GM23338 (cell line): ENCODE measurements around the gene CUBN.

Experiments
- CREB1 ChIP-seq: fragments of 250-450 bp; sonication (Bioruptor Pico); IDR thresholded peaks from 2 replicates; pipeline ENCODE4 v1.5.0; 2020; ENCODE audit warnings: low read depth, mild to moderate bottlenecking, moderate library complexity
- EZH2 ChIP-seq: fragments of 200-600 bp; sonication (generic); IDR thresholded peaks from one replicate; pipeline ENCODE4 v1.8.0; 2017; ENCODE audit warnings: antibody characterized with exemption, mild to moderate bottlenecking, low read depth; ENCODE audit not compliant: unreplicated experiment
- EZH2phosphoT487 ChIP-seq: fragments of 200-600 bp; sonication (generic); IDR thresholded peaks from one replicate; pipeline ENCODE4 v1.8.1; 2018; ENCODE audit warnings: antibody characterized with exemption; ENCODE audit not compliant: unreplicated experiment
- JUNB ChIP-seq: IDR thresholded peaks from one replicate; pipeline ENCODE4 v1.6.1; 2016; ENCODE audit warnings: antibody characterized with exemption; ENCODE audit not compliant: unreplicated experiment
- POLR2AphosphoS5 ChIP-seq: IDR thresholded peaks from 2 replicates; pipeline ENCODE4 v1.6.1; 2016; ENCODE audit warnings: antibody characterized with exemption, low read depth
- ZNF114 ChIP-seq: fragments of 250-450 bp; sonication (Bioruptor Pico); IDR thresholded peaks from 2 replicates; pipeline ENCODE4 v1.5.0; 2020; ENCODE audit warnings: mild to moderate bottlenecking, moderate library complexity
- TF ChIP-seq, protein P1 (sequence below), 2 experiments: fragments of 200-600 bp in 1 of 2; sonication (generic) in 1 of 2; conservative IDR thresholded peaks; 2 replicates each; pipeline versions ENCODE4 v1.5.1 to v1.6.1; 2016 to 2017; ENCODE audit warnings: antibody characterized with exemption in 2 of 2, low read depth in 2 of 2, mild to moderate bottlenecking in 2 of 2, moderate library complexity in 1 of 2
- TF ChIP-seq, protein P2 (sequence below): IDR thresholded peaks from one replicate; pipeline ENCODE4 v1.6.1; 2018; ENCODE audit warnings: antibody characterized with exemption; ENCODE audit not compliant: unreplicated experiment
- TF ChIP-seq, protein P3 (sequence below): fragments of 250-450 bp; sonication (Bioruptor Pico); IDR thresholded peaks from 2 replicates; pipeline ENCODE4 v1.5.0; 2020; ENCODE audit warnings: mild to moderate bottlenecking, moderate library complexity

DNA sequence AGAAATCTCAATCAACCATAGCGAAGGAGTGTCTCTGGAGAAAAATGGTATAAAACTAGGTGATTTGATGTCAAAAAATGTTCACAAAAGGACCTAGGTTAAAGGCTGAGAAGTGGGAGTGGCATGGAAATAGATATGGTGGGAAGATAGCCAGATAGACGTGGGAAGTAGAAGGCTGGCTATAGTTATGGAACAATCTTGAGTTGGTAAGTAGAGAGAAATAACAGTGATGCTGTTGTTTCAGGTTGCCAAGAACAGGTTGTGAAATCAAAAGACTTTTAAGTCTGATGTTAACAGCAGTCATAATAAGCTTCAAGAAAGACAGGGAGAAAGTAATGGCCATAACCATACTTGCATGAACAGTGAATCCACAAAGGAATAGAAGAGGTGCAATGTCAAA, 206.3 kb downstream of the CUBN start:
- TF ChIP-seq, protein P1, sequence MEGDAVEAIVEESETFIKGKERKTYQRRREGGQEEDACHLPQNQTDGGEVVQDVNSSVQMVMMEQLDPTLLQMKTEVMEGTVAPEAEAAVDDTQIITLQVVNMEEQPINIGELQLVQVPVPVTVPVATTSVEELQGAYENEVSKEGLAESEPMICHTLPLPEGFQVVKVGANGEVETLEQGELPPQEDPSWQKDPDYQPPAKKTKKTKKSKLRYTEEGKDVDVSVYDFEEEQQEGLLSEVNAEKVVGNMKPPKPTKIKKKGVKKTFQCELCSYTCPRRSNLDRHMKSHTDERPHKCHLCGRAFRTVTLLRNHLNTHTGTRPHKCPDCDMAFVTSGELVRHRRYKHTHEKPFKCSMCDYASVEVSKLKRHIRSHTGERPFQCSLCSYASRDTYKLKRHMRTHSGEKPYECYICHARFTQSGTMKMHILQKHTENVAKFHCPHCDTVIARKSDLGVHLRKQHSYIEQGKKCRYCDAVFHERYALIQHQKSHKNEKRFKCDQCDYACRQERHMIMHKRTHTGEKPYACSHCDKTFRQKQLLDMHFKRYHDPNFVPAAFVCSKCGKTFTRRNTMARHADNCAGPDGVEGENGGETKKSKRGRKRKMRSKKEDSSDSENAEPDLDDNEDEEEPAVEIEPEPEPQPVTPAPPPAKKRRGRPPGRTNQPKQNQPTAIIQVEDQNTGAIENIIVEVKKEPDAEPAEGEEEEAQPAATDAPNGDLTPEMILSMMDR (conservative IDR thresholded peaks at IDR 0.05; ENCODE audit: low read depth in 2 of 2), result no peak
- TF ChIP-seq, protein P2, sequence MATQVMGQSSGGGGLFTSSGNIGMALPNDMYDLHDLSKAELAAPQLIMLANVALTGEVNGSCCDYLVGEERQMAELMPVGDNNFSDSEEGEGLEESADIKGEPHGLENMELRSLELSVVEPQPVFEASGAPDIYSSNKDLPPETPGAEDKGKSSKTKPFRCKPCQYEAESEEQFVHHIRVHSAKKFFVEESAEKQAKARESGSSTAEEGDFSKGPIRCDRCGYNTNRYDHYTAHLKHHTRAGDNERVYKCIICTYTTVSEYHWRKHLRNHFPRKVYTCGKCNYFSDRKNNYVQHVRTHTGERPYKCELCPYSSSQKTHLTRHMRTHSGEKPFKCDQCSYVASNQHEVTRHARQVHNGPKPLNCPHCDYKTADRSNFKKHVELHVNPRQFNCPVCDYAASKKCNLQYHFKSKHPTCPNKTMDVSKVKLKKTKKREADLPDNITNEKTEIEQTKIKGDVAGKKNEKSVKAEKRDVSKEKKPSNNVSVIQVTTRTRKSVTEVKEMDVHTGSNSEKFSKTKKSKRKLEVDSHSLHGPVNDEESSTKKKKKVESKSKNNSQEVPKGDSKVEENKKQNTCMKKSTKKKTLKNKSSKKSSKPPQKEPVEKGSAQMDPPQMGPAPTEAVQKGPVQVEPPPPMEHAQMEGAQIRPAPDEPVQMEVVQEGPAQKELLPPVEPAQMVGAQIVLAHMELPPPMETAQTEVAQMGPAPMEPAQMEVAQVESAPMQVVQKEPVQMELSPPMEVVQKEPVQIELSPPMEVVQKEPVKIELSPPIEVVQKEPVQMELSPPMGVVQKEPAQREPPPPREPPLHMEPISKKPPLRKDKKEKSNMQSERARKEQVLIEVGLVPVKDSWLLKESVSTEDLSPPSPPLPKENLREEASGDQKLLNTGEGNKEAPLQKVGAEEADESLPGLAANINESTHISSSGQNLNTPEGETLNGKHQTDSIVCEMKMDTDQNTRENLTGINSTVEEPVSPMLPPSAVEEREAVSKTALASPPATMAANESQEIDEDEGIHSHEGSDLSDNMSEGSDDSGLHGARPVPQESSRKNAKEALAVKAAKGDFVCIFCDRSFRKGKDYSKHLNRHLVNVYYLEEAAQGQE, result no peak
- TF ChIP-seq POLR2AphosphoS5, result no peak
- TF ChIP-seq, protein P3, sequence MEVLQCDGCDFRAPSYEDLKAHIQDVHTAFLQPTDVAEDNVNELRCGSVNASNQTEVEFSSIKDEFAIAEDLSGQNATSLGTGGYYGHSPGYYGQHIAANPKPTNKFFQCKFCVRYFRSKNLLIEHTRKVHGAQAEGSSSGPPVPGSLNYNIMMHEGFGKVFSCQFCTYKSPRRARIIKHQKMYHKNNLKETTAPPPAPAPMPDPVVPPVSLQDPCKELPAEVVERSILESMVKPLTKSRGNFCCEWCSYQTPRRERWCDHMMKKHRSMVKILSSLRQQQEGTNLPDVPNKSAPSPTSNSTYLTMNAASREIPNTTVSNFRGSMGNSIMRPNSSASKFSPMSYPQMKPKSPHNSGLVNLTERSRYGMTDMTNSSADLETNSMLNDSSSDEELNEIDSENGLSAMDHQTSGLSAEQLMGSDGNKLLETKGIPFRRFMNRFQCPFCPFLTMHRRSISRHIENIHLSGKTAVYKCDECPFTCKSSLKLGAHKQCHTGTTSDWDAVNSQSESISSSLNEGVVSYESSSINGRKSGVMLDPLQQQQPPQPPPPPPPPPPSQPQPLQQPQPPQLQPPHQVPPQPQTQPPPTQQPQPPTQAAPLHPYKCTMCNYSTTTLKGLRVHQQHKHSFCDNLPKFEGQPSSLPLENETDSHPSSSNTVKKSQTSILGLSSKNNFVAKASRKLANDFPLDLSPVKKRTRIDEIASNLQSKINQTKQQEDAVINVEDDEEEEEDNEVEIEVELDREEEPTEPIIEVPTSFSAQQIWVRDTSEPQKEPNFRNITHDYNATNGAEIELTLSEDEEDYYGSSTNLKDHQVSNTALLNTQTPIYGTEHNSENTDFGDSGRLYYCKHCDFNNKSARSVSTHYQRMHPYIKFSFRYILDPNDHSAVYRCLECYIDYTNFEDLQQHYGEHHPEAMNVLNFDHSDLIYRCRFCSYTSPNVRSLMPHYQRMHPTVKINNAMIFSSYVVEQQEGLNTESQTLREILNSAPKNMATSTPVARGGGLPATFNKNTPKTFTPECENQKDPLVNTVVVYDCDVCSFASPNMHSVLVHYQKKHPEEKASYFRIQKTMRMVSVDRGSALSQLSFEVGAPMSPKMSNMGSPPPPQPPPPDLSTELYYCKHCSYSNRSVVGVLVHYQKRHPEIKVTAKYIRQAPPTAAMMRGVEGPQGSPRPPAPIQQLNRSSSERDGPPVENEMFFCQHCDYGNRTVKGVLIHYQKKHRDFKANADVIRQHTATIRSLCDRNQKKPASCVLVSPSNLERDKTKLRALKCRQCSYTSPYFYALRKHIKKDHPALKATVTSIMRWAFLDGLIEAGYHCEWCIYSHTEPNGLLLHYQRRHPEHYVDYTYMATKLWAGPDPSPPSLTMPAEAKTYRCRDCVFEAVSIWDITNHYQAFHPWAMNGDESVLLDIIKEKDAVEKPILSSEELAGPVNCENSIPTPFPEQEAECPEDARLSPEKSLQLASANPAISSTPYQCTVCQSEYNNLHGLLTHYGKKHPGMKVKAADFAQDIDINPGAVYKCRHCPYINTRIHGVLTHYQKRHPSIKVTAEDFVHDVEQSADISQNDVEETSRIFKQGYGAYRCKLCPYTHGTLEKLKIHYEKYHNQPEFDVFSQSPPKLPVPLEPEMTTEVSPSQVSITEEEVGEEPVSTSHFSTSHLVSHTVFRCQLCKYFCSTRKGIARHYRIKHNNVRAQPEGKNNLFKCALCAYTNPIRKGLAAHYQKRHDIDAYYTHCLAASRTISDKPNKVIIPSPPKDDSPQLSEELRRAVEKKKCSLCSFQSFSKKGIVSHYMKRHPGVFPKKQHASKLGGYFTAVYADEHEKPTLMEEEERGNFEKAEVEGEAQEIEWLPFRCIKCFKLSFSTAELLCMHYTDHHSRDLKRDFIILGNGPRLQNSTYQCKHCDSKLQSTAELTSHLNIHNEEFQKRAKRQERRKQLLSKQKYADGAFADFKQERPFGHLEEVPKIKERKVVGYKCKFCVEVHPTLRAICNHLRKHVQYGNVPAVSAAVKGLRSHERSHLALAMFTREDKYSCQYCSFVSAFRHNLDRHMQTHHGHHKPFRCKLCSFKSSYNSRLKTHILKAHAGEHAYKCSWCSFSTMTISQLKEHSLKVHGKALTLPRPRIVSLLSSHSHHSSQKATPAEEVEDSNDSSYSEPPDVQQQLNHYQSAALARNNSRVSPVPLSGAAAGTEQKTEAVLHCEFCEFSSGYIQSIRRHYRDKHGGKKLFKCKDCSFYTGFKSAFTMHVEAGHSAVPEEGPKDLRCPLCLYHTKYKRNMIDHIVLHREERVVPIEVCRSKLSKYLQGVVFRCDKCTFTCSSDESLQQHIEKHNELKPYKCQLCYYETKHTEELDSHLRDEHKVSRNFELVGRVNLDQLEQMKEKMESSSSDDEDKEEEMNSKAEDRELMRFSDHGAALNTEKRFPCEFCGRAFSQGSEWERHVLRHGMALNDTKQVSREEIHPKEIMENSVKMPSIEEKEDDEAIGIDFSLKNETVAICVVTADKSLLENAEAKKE, result no peak
- TF ChIP-seq EZH2, result no peak
- TF ChIP-seq JUNB, result no peak
- TF ChIP-seq ZNF114 (CRISPR knock-in tag), result no peak
- TF ChIP-seq CREB1 (CRISPR knock-in tag), result no peak
- TF ChIP-seq EZH2phosphoT487, result no peak
